HT-29 (cell line): ENCODE measurements around the gene RFX8. TPM values are rescaled to one million over a fixed set of nuclear protein-coding genes. Genes with fewer than 3 reads are reported as not detected.

Experiments used
- DNase-seq: peaks from one replicate; pipeline ENCODE4 v3.0.0-alpha.2; 2015; ENCODE audit warnings: low spot score
- total RNA-seq: library from RNA; depleted of rRNA; stranded (reverse); fragments of >200 nt; shearing (Covaris generic); gene quantifications from 2 replicates; pipeline ENCODE4 v1.2.3, GENCODE V29; 2014

RFX8 gene
- total RNA-seq, 1 experiment from 2014 or later: not detected

DNA sequence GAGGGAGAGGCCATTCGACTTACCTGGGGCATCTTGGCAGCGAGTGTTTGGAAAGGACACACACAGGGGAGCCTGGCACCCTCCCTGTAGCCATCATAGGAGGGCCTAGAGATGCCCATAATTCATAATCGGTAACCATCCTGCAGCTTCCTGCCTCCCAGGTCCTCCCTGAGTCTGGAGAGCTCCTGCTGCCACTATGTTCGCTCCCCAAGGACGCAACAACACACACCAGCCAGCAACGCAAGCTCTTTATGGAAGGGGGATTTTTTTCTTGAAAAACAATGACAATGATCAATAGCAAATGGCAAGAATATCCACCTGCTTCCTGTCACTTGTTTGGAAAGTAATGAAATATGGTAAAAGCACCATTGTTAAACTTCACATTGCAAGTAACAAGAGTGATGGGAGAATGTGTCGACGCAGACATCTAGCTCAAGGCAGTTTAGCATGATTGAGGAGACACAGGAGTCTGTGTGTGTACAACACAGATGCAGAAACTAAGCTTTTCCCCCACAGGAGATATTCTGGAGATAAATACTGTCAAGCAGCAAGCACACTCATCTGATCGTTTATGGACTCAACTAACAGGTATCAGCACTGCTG lies 62.7 kb downstream of the RFX8 start:
- DNase-seq: no peak

GRCh38 chr2:101410746-101411145 lies 64.2 kb downstream of the RFX8 start:
- DNase-seq: no peak

- no peak for DNase-seq
These were observed 64.8 kb downstream of the RFX8 start for GRCh38 chr2:101410114-101410513.

GRCh38 chr2:101409699-101410098 lies 65.2 kb downstream of the RFX8 start:
- DNase-seq: no peak

DNA sequence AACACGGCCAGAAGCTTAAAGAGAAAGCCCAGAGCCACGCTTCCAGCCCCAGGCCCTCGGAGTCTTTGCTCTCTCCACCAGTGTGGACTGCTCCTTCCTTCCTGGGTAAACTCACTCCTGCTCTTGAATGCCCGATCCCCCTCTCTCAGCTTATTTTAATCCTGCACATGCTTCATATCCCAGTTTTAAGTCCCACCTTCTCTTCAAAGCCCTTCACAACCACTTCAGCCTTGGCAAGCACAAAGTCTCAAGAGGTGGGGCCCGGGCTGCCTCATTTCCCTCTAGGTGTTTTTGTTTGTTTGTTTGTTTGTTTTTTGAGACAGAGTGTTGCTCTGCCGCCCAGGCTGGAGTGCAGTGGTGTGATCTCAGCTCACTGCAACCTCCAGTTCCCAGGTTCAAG lies 66.0 kb downstream of the RFX8 start:
- DNase-seq: no peak

- DNase-seq: no peak
These were observed 69.5 kb downstream of the RFX8 start for GRCh38 chr2:101405351-101405899.

DNA sequence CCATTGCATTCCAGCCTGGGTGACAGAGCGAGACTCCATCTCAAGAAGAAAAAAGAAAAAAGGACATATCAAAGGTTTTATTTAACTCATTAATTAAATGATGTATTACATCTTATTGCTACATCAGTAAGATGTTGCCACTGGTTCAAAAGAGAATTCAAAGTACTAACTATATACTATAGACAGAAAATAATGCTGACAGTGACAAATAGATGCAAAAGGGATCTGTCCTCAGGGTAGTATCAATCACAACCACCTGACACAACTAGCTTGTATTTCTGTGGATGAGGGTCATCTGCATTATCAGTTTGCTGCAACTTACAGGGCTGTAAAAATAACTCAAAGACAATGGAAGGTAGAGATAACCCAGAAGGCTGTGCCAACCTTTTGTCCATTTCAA lies 71.2 kb downstream of the RFX8 start:
- no peak for DNase-seq

- DNase-seq: no peak
These were observed 72.3 kb downstream of the RFX8 start for GRCh38 chr2:101402630-101403029.

- peak; percentile 36 for DNase-seq
These were observed 73.0 kb downstream of the RFX8 start for GRCh38 chr2:101401906-101402305.

GRCh38 chr2:101401326-101401665 lies 73.6 kb downstream of the RFX8 start:
- DNase-seq: no peak

GRCh38 chr2:101400506-101401325 lies 74.2 kb downstream of the RFX8 start:
- no peak for DNase-seq

- peak; percentile 44 for DNase-seq
These were observed 74.9 kb downstream of the RFX8 start for GRCh38 chr2:101400048-101400447.

GRCh38 chr2:101399021-101399799 lies 75.7 kb downstream of the RFX8 start:
- no peak for DNase-seq

GRCh38 chr2:101398116-101398821 lies 76.6 kb downstream of the RFX8 start:
- no peak for DNase-seq

GRCh38 chr2:101396316-101396717 lies 78.6 kb downstream of the RFX8 start:
- DNase-seq: peak; percentile 40

DNA sequence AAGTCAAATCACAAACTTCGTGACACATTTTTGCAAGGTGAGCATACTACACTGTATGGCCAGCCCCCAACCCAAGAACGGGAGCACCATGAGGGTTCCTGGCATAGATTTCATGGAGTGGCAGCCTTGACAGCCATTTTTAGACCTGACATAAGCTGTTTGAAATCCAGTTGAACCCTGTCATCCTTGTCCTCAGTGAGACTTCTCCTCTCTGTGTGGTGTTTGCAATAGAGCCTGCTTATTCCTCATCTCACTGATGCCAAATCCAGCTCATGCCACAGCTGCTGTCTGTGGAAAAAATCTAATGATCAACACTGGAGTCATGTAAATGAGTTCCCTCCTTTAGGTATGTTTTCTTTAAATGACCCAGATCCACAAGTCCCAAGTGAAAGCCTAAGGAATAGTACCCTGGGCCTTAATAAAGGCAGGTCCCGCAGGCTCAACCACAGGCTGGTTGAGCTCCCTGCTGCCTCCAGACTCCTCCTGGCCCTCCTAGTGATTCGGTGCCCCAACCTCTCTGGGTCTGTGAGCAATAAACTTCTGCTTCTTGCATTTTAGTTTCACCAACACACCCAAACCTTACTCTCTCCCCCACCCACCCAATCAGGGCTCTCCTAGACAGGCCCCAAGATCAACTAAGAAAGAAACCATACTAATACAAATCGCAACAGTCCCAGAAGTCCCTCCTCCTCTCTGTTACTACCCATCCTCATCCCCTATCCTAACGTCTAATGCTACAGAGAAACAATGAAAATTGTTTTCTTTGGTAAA lies 79.2 kb downstream of the RFX8 start:
- no peak for DNase-seq

GRCh38 chr2:101388232-101388631 lies 86.7 kb downstream of the RFX8 start:
- DNase-seq: no peak

- DNase-seq: peak; percentile 49
These were observed 87.6 kb downstream of the RFX8 start, which contains the start of gene CREG2 for GRCh38 chr2:101387151-101387834. CREG2 (minus strand) TSS chr2:101387503; CDS start chr2:101387457, 46 bp downstream.

GRCh38 chr2:101386599-101387150 lies 88.2 kb downstream of the RFX8 start:
- no peak for DNase-seq
